Cardiac fibroblast (primary cell): ENCODE results near the gene TMBIM4.

Experiments used
- DNase-seq, 2 donors: peaks; one replicate each; pipeline versions ENCODE4 v3.0.0 to v3.0.0-alpha.2; 2010; ENCODE audit warnings: low read depth in 2 of 2
- H3K4me3 ChIP-seq, 2 donors: replicated peaks in 1 of 2; 1 replicate in 1 of 2; 2 replicates in 1 of 2; pipeline ENCODE4 v1.5.1; 2011; ENCODE audit warnings: low read depth in 2 of 2, low read length in 2 of 2, mild to moderate bottlenecking in 2 of 2, moderate library complexity in 1 of 2
- TF ChIP-seq, protein P1 (sequence below): IDR thresholded peaks from one replicate; pipeline ENCODE4 v1.5.1; 2011; ENCODE audit warnings: low read depth, mild to moderate bottlenecking, low read length, inconsistent platforms

Gene TMBIM4

DNA sequence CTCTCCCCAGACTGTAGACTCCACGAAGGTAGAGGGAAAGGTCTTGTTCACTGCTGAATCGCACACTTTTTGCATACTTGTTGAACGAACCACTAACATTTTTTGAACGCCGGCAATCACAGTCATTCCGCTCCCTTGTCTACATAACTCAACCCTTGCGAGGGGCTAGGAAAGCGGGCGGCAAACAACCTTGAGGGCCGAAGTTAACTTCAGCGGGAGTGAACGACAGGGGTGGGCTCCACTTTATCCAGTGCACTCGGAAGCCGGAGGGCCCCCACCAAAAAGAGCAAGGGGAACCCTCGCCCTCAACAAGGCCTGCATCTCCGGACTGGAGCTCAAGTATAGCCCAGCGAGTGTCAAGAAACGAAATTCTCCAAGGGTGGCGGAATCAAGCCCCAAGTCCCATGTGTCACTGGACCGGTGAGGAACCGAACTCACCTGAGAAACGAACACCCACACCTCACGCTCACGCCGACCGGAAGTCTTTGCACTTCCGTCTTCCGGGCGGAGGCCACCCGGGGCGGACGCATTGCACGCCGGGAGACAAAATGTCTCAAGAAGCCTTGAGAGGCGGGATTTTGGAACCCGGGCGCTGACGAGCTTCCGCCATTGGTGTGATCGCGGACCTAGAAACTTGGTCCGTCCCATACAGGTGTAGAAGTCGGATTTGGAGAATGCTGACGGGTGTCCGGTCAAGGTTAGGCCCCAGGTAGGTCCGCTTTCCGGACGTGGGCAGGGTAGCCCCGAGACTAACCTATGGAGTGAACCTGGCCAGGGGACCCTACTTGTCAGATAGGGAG, 39.3 kb downstream of the TMBIM4 start, which contains the start of gene LLPH:
TSS of gene LLPH (minus strand) at position 484 of the 800 bp plus-strand sequence. CDS start 1,644 bp downstream, outside the sequence.
- TF ChIP-seq, protein P1, sequence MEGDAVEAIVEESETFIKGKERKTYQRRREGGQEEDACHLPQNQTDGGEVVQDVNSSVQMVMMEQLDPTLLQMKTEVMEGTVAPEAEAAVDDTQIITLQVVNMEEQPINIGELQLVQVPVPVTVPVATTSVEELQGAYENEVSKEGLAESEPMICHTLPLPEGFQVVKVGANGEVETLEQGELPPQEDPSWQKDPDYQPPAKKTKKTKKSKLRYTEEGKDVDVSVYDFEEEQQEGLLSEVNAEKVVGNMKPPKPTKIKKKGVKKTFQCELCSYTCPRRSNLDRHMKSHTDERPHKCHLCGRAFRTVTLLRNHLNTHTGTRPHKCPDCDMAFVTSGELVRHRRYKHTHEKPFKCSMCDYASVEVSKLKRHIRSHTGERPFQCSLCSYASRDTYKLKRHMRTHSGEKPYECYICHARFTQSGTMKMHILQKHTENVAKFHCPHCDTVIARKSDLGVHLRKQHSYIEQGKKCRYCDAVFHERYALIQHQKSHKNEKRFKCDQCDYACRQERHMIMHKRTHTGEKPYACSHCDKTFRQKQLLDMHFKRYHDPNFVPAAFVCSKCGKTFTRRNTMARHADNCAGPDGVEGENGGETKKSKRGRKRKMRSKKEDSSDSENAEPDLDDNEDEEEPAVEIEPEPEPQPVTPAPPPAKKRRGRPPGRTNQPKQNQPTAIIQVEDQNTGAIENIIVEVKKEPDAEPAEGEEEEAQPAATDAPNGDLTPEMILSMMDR, result no peak
- peak within 1 kb of the TSS; percentile 79 to 98 for H3K4me3 ChIP-seq
- peak; percentile 89 to 90 for DNase-seq

DNA sequence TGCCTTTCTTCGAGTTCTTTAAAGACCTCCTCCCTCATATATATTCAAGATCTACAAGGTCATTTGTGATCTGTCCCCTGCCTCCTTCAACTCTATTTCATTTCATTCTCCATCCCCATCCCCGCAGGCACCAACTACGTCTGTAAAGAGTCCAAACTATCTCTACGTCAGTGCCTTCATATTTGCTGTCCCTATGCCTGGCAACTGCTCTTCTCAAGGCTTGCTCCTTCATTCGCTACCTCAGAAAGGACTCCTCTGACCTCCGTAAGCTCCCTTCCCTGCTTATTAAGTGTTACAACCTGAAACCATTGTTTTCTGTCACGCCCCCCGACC, 39.9 kb downstream of the TMBIM4 start:
- peak in 1 of 2 donors; percentile 45 for DNase-seq
- peak overlapping the region; percentile 79 to 98 for H3K4me3 ChIP-seq
- TF ChIP-seq, protein P1, result no peak

DNA sequence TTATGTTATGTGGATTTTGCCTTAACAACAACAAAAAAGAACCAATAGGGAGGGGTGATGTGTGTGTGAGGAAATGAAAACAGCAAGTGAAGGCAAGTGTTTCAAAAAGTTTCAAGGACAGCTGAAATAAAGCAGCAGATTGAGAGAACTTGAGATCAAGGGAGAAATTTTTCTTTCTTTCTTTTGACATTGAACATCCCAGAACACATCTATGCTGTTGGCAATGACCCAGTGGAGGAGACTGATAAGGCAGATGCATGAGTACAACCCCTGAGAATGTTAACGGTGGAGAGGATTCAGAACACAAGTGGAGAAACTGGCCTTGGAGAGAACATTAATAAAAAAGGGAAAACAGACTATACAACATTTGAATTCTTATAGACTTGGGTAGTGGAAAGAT, 42.1 kb downstream of the TMBIM4 start:
- peak in 1 of 2 donors; percentile 66 for DNase-seq
- H3K4me3 ChIP-seq, result no peak overlapping the region
- TF ChIP-seq, protein P1, result no peak

DNA sequence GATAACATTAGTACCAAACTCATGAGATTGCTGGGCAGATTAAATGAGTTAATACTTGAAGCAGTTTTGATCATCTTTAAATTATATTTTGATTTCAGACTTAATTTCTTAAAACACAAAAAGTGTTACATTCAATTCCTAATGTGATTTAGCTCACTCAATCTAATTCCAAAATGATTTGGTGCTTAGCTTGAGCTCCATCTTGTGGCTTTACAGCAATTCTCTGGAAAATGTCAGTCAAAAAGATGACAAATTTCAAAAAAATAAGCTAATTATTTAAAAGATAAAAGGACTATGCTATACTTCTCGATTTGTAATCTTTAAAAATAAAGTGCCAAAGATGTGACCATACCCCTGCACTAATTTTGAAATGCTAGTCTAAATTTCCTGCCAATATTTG, 49.3 kb downstream of the TMBIM4 start:
- H3K4me3 ChIP-seq, result no peak overlapping the region
- TF ChIP-seq, protein P1, result no peak
- DNase-seq, result no peak

DNA sequence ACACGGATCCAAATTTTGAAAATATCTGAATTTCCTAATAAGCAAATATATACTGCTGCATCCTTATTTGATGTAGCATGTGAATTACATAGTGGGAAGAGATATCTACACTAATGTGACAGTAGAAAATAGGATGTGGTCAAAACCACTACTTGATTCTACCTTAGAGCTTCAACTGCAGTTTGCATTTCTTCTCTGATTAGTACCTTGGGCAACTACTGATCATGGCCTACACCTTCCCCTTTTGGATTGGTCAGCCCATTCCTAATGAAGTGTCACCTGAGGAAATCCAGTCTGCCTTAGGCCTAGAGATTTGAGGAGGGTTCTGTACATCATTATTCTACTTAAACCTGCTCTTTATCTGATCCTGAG, 49.9 kb downstream of the TMBIM4 start:
- H3K4me3 ChIP-seq, result no peak overlapping the region
- TF ChIP-seq, protein P1, result no peak

DNA sequence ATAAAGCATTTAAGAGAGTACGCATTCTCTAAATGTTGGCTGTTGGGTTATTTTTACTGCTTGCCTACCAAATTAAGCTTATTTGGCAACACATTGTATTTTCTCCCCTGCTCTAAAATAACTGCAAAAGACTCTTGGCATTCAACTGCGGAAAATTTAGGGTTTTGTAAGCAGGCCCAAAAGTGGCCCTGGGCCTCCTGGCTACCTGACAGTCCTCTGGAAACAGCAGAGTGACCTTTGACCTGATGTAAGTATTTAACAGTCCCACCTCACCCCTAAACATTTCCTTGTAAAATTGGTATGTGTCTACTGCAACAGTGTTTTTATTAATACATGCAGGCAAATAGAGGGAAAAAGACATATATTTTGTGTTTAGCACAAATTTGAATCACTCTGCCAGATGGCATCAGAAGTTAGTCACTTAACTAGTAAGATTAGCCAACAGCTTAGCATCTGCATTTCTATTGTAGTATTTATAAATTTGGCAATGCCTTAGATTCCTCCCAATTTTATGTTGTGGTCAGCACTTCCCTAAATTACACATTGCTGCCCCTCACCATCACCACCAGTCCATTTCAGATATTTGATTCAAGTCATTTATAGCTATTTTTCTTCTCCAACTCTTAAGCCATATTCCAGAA, 50.4 kb downstream of the TMBIM4 start:
- H3K4me3 ChIP-seq, result no peak overlapping the region
- TF ChIP-seq, protein P1, result no peak
- DNase-seq, result peak in 1 of 2 donors; percentile 33

More for the DNA sequence above, 49.9 kb downstream of the TMBIM4 start:
- DNase-seq, result no peak
